Measurements from ENCODE around the gene BPGM.
"Not testable (repeated sequence)": the region's sequence is repeated elsewhere in the genome, so short reads cannot be mapped to it uniquely, and the experiment has no call there.

BPGM gene

DNA sequence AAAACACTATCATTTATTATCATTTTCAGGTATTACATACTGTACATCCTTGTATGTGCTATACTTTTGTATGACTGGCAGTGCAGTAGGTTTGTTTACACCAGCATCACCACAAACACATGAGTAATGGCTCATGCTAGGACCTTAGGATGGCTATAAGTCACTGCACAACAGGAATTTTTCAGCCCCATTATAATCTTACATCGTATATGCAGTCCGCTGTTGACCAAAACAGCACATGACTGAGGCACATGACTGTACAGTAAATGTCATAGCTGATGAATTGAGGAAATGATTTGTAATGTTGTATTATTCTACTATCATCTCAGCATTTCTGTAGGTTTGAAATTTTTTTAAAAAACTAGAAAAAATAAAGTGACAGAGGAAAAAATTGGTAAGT, 38.6 kb downstream of the BPGM start:
- no peaks in the 10 kb centered on the region for H3K9me3 ChIP-seq (ENCODE audit: control insufficient read depth, low read length)
- H3K4me1 ChIP-seq: no peaks in the 10 kb centered on the region
- TF ChIP-seq, protein P1, sequence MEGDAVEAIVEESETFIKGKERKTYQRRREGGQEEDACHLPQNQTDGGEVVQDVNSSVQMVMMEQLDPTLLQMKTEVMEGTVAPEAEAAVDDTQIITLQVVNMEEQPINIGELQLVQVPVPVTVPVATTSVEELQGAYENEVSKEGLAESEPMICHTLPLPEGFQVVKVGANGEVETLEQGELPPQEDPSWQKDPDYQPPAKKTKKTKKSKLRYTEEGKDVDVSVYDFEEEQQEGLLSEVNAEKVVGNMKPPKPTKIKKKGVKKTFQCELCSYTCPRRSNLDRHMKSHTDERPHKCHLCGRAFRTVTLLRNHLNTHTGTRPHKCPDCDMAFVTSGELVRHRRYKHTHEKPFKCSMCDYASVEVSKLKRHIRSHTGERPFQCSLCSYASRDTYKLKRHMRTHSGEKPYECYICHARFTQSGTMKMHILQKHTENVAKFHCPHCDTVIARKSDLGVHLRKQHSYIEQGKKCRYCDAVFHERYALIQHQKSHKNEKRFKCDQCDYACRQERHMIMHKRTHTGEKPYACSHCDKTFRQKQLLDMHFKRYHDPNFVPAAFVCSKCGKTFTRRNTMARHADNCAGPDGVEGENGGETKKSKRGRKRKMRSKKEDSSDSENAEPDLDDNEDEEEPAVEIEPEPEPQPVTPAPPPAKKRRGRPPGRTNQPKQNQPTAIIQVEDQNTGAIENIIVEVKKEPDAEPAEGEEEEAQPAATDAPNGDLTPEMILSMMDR (IDR thresholded peaks at IDR 0.05): no peak
- no peak overlapping the region for H3K27ac ChIP-seq
- no peak overlapping the region for H3K4me2 ChIP-seq (ENCODE audit: low read length)
- H3K9ac ChIP-seq: no peak overlapping the region
- no peak overlapping the region for H2AFZ ChIP-seq
- H3K36me3 ChIP-seq (ENCODE audit: control insufficient read depth, insufficient read depth, low read length): no peaks in the 10 kb centered on the region
- no peaks in the 10 kb centered on the region for H3K27me3 ChIP-seq (ENCODE audit: control insufficient read depth, insufficient read depth, low read length)
- H3K4me3 ChIP-seq (ENCODE audit: low read depth, low read length): no peak overlapping the region
- H3K79me2 ChIP-seq: no peaks in the 10 kb centered on the region

- H3K27ac ChIP-seq: no peak overlapping the region
- H3K79me2 ChIP-seq: no peaks in the 10 kb centered on the region
- H3K9me3 ChIP-seq (ENCODE audit: control insufficient read depth, low read length): no peaks in the 10 kb centered on the region
- TF ChIP-seq, protein P1 (IDR thresholded peaks at IDR 0.05): peak; percentile 39
- H3K4me2 ChIP-seq (ENCODE audit: low read length): no peak overlapping the region
- H3K4me3 ChIP-seq (ENCODE audit: low read depth, low read length): no peak overlapping the region
- no peak overlapping the region for H3K9ac ChIP-seq
- H3K4me1 ChIP-seq: no peaks in the 10 kb centered on the region
- H3K36me3 ChIP-seq (ENCODE audit: control insufficient read depth, insufficient read depth, low read length): no peaks in the 10 kb centered on the region
- H3K27me3 ChIP-seq (ENCODE audit: control insufficient read depth, insufficient read depth, low read length): no peaks in the 10 kb centered on the region
- H2AFZ ChIP-seq: no peak overlapping the region
These were observed 40.1 kb downstream of the BPGM start for GRCh38 chr7:134686786-134687185.

- not testable (repeated sequence) for H3K9ac ChIP-seq; H3K36me3 ChIP-seq (ENCODE audit: control insufficient read depth, insufficient read depth, low read length); H3K4me3 ChIP-seq (ENCODE audit: low read depth, low read length); H3K4me2 ChIP-seq (ENCODE audit: low read length); H3K27ac ChIP-seq; H3K27me3 ChIP-seq (ENCODE audit: control insufficient read depth, insufficient read depth, low read length); H3K79me2 ChIP-seq; H3K9me3 ChIP-seq (ENCODE audit: control insufficient read depth, low read length); H3K4me1 ChIP-seq
- H2AFZ ChIP-seq: peak overlapping the region; percentile 30
These were observed 42.9 kb downstream of the BPGM start for GRCh38 chr7:134689550-134689949.

- Histone ChIP-seq H3K4me2 (ENCODE audit: low read length) (no peak overlapping the region), H3K4me3 (ENCODE audit: low read depth, low read length) (no peak overlapping the region), H2AFZ (peak overlapping the region; percentile 30), H3K4me1 (peaks cover 4% of the 10 kb centered on the region), H3K36me3 (ENCODE audit: control insufficient read depth, insufficient read depth, low read length) (no peaks in the 10 kb centered on the region), H3K9me3 (ENCODE audit: control insufficient read depth, low read length) (no peaks in the 10 kb centered on the region), H3K27me3 (ENCODE audit: control insufficient read depth, insufficient read depth, low read length) (no peaks in the 10 kb centered on the region), H3K9ac (no peak overlapping the region), H3K27ac (no peak overlapping the region), H3K79me2 (no peaks in the 10 kb centered on the region)
- TF ChIP-seq, protein P1 (IDR thresholded peaks at IDR 0.05): peak; percentile 34
These were observed 43.4 kb downstream of the BPGM start for GRCh38 chr7:134690016-134690415.

GRCh38 chr7:134690614-134691504, 44.2 kb downstream of the BPGM start:
- H3K9ac ChIP-seq: no peak overlapping the region
- peak overlapping the region; percentile 20 for H2AFZ ChIP-seq
- no peak overlapping the region for H3K27ac ChIP-seq
- no peak overlapping the region for H3K4me3 ChIP-seq (ENCODE audit: low read depth, low read length)
- TF ChIP-seq, protein P1 (IDR thresholded peaks at IDR 0.05): no peak
- H3K36me3 ChIP-seq (ENCODE audit: control insufficient read depth, insufficient read depth, low read length): no peaks in the 10 kb centered on the region
- H3K79me2 ChIP-seq: no peaks in the 10 kb centered on the region
- peaks cover 4% of the 10 kb centered on the region for H3K4me1 ChIP-seq
- no peak overlapping the region for H3K4me2 ChIP-seq (ENCODE audit: low read length)
- no peaks in the 10 kb centered on the region for H3K27me3 ChIP-seq (ENCODE audit: control insufficient read depth, insufficient read depth, low read length)
- H3K9me3 ChIP-seq (ENCODE audit: control insufficient read depth, low read length): no peaks in the 10 kb centered on the region
